Calu3 (cell line): ENCODE results near the gene ZNF689. TPM values are rescaled to one million over a fixed set of nuclear protein-coding genes. Genes with fewer than 3 reads are reported as not detected.

Experiments used
- BruUV-seq: library from RNA; stranded (reverse); fragments of 400-500 nt; replicated peaks from 2 replicates; lab custom pipeline; 2021; lab: Mats Ljungman, UMichigan
- CTCF ChIA-PET: fragments of 300-600 bp; sonication (Branson Sonifier 250); formaldehyde crosslinking; loops from one replicate; lab custom pipeline; 2022; ENCODE audit warnings: antibody characterized with exemption; lab: Charles Lee
- DNase-seq: peaks from one replicate; pipeline ENCODE4 v3.0.0; 2022
- H3K27ac Mint-ChIP-seq: one replicate; pipeline ENCODE4 v1.8.0; 2022; ENCODE audit warnings: mixed read lengths; ENCODE audit not compliant: unreplicated experiment
- H3K27me3 Mint-ChIP-seq: one replicate; pipeline ENCODE4 v1.8.0; 2022; ENCODE audit warnings: mixed read lengths; ENCODE audit not compliant: unreplicated experiment
- H3K36me3 Mint-ChIP-seq: one replicate; pipeline ENCODE4 v1.8.0; 2022; ENCODE audit warnings: mild to moderate bottlenecking, moderate library complexity, mixed read lengths; ENCODE audit not compliant: insufficient read depth, unreplicated experiment
- H3K4me1 Mint-ChIP-seq: one replicate; pipeline ENCODE4 v1.8.0; 2022; ENCODE audit warnings: mild to moderate bottlenecking, low read depth, mixed read lengths; ENCODE audit not compliant: unreplicated experiment
- H3K4me3 Mint-ChIP-seq: one replicate; pipeline ENCODE4 v1.8.0; 2022; ENCODE audit warnings: mild to moderate bottlenecking, low read depth, moderate library complexity, mixed read lengths; ENCODE audit not compliant: unreplicated experiment
- H3K9me3 Mint-ChIP-seq: one replicate; pipeline ENCODE4 v1.8.0; 2022; ENCODE audit warnings: low read depth, mixed read lengths; ENCODE audit not compliant: unreplicated experiment
- intact Hi-C: fragments of 100-400 bp; cut with micrococcal nuclease; formaldehyde crosslinking; loops from one replicate; pipeline ENCODE4 v1.10.0; 2022; ENCODE audit not compliant: unreplicated experiment
- total RNA-seq: library from RNA; stranded (reverse); gene quantifications from 2 replicates; pipeline ENCODE4 v1.2.3, GENCODE V29; 2022
- TF ChIP-seq, protein P1 (sequence below): fragments of 200-600 bp; IDR thresholded peaks from one replicate; pipeline ENCODE4 v1.8.0; 2022; ENCODE audit warnings: antibody characterized with exemption; ENCODE audit not compliant: unreplicated experiment

The ZNF689 gene
- total RNA-seq, 1 experiment from 2014 or later, result 10.4 TPM

DNA sequence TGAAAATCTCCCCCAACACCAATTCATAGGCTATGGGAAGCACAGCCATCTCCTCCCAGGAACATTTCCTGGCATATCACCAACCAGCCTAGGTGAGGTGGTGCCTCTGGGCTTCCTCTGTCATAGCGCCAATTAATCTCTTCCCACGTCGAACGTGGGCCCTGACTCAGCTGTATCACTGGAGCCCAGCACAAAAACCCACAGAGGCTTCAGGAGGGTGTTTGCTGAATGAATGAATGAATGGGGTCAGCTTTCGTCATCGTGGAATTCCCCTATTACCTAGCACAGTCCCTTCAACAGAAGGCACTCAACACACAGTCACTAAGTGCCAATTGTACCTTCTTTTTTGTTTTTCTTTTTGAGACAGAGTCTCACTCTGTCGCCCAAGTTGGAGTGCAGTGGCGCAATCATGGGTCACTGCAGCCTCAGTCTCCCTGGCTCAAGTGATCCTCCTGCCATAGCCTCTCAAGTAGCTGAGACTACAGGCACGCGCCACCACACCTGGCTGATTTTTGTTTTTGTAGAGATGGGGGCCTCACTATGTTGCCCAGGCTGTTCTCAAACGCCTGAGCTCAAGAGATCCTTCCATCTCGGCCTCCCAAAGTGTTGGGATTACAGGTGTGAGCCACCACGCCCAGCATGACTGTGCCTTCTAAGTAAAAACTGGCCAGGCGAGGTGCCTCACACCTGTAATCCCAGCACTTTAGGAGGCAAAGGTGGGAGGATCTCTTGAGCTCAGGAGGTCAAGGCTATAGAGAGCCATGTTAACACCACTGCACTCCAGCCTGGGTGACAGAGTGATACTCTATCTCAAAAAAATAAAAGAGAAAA lies 42.8 kb downstream of the ZNF689 start:
- no TSS peak for BruUV-seq
- intact Hi-C loops, result no loop called here
- Mint-ChIP-seq H3K9me3 (no peaks in the 10 kb centered on the region), H3K27me3 (peaks cover 11% of the 10 kb centered on the region), H3K4me3 (no peak overlapping the region), H3K27ac (peak overlapping the region; percentile 28), H3K36me3 (peaks cover 18% of the 10 kb centered on the region), H3K4me1 (peaks cover 23% of the 10 kb centered on the region)
- DNase-seq, result peak; percentile 18
- CTCF ChIA-PET, result interaction anchor here (0.7 kb wide), 1 partner anchor 70 kb away, joined by 7 read pairs; no protein-coding TSS in a partner anchor
- TF ChIP-seq, protein P1, sequence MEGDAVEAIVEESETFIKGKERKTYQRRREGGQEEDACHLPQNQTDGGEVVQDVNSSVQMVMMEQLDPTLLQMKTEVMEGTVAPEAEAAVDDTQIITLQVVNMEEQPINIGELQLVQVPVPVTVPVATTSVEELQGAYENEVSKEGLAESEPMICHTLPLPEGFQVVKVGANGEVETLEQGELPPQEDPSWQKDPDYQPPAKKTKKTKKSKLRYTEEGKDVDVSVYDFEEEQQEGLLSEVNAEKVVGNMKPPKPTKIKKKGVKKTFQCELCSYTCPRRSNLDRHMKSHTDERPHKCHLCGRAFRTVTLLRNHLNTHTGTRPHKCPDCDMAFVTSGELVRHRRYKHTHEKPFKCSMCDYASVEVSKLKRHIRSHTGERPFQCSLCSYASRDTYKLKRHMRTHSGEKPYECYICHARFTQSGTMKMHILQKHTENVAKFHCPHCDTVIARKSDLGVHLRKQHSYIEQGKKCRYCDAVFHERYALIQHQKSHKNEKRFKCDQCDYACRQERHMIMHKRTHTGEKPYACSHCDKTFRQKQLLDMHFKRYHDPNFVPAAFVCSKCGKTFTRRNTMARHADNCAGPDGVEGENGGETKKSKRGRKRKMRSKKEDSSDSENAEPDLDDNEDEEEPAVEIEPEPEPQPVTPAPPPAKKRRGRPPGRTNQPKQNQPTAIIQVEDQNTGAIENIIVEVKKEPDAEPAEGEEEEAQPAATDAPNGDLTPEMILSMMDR, result no peak

DNA sequence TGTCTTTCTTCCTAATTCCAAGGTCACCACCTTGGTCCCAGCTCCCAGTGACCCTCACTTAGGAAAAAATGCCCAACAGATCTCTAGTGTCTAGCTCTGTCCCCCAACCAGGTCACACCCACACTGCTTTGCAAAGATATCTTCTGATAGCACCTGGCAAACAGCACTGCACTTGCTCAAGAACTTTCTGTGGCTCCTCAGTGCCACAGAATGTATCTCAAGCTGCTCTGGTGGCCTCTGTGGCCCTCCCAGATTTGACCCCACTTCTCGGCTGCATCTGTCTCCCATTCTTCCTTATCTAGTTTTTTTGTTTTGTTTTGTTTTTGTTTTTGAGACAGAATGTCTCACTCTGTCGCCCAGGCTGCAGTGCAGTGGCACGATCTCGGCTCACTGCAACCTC lies 43.7 kb downstream of the ZNF689 start:
- peak overlapping the region; percentile 28 for H3K27ac Mint-ChIP-seq
- H3K4me1 Mint-ChIP-seq, result peaks cover 17% of the 10 kb centered on the region
- intact Hi-C loops, result no loop called here
- no peaks in the 10 kb centered on the region for H3K9me3 Mint-ChIP-seq
- CTCF ChIA-PET, result no interaction called here
- TF ChIP-seq, protein P1, result no peak
- peaks cover 13% of the 10 kb centered on the region for H3K36me3 Mint-ChIP-seq
- H3K27me3 Mint-ChIP-seq, result peaks cover 11% of the 10 kb centered on the region
- DNase-seq, result no peak
- H3K4me3 Mint-ChIP-seq, result no peak overlapping the region
- BruUV-seq, result no TSS peak

DNA sequence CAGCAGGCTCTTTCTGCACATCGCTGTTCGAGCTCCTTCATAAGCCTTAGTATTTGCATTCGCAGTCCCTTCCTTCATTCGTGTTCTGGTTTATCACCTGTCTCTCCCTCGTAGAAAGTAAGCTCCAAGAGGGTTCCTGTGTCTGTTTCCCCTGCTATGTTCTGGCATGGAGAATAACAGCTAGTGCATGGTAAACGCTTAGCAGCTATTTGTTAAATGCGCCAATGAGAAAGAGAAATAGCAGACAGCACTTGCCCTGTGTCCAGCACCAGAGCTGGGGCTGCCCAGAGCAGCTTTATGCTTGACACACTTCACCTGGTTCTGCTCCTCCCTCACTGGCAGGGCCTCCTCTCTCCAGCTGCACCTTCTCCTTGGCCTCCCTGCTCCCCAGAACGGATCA lies 44.2 kb downstream of the ZNF689 start:
- CTCF ChIA-PET, result interaction anchor here (0.7 to 1.1 kb wide), 3 partner anchors 127 to 225 kb away, joined by 3 to 5 read pairs (median 5); partner anchors contain the start of gene DCTPP1
- H3K27ac Mint-ChIP-seq, result no peak overlapping the region
- H3K4me3 Mint-ChIP-seq, result no peak overlapping the region
- no peaks in the 10 kb centered on the region for H3K9me3 Mint-ChIP-seq
- intact Hi-C loops, result no loop called here
- peaks cover 11% of the 10 kb centered on the region for H3K27me3 Mint-ChIP-seq
- BruUV-seq, result no TSS peak
- TF ChIP-seq, protein P1, result no peak
- peaks cover 22% of the 10 kb centered on the region for H3K4me1 Mint-ChIP-seq
- DNase-seq, result no peak
- H3K36me3 Mint-ChIP-seq, result peaks cover 13% of the 10 kb centered on the region

DNA sequence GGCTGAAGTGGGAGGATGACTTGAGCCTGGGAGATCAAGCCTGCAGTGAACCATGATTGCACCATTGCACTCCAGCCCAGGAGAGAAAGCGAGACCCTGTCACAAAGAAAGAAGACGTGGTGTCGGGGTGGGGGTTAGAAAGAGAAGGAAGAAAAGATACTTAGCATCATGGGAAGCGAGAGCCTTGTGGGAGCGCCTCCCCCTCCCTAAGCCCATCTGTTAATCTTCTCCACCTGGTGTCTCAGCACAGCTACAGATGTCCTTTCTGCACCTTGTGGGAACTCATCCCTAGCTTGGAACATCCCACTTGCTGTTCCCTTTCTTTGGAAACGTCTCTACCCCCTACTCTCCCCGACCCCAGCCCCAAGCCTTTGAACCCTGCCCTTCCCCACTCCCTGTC lies 44.7 kb downstream of the ZNF689 start:
- BruUV-seq, result no TSS peak
- Mint-ChIP-seq H3K36me3 (peaks cover 10% of the 10 kb centered on the region), H3K9me3 (no peaks in the 10 kb centered on the region), H3K4me3 (no peak overlapping the region), H3K4me1 (peaks cover 25% of the 10 kb centered on the region), H3K27ac (no peak overlapping the region), H3K27me3 (peaks cover 11% of the 10 kb centered on the region)
- DNase-seq, result no peak
- TF ChIP-seq, protein P1, result no peak
- CTCF ChIA-PET, result interaction anchor here (0.7 to 1.1 kb wide), 3 partner anchors 128 to 224 kb away, joined by 3 to 5 read pairs (median 5); partner anchors contain the start of gene DCTPP1
- intact Hi-C loops, result no loop called here
